OCI-LY3 (cell line): ENCODE data around the gene KRTAP5-1.
"Not testable (repeated sequence)": the region's sequence is repeated elsewhere in the genome, so short reads cannot be mapped to it uniquely, and the experiment has no call there.

Experiments used
- EZH2phosphoT487 ChIP-seq: fragments of 200-600 bp; shearing (Covaris generic); IDR thresholded peaks from 2 replicates; pipeline ENCODE4 v1.6.1; 2018; ENCODE audit warnings: antibody characterized with exemption, mixed run types, low read depth
- TF ChIP-seq, protein P1 (sequence below): fragments of 200-600, 300-600 bp; sonication (generic); IDR thresholded peaks from 2 replicates; pipeline ENCODE4 v1.5.1; 2014; ENCODE audit warnings: antibody characterized with exemption, low read length, low read depth

DNA sequence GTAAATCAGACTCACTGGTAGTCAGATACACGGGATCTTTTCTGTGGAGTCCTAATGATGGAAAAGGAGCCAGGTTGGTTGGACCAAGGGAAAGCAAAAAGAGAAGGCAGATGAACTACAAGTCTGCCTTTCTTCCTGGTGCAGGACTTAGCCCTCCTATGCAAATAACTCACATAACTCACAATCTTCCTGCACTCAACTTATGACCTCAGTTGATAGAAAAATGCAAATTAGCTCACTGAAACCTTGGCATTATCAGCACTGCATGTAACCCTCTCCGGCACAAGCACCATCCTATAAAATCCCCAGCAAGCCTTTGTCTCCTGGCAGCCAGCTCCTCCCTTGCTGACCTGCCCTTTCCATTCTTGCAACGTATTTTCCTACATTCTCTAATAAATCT lies 16.6 kb upstream of the KRTAP5-1 start:
- TF ChIP-seq, protein P1, sequence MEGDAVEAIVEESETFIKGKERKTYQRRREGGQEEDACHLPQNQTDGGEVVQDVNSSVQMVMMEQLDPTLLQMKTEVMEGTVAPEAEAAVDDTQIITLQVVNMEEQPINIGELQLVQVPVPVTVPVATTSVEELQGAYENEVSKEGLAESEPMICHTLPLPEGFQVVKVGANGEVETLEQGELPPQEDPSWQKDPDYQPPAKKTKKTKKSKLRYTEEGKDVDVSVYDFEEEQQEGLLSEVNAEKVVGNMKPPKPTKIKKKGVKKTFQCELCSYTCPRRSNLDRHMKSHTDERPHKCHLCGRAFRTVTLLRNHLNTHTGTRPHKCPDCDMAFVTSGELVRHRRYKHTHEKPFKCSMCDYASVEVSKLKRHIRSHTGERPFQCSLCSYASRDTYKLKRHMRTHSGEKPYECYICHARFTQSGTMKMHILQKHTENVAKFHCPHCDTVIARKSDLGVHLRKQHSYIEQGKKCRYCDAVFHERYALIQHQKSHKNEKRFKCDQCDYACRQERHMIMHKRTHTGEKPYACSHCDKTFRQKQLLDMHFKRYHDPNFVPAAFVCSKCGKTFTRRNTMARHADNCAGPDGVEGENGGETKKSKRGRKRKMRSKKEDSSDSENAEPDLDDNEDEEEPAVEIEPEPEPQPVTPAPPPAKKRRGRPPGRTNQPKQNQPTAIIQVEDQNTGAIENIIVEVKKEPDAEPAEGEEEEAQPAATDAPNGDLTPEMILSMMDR = not testable (repeated sequence)
- not testable (repeated sequence) for TF ChIP-seq EZH2phosphoT487
